Panc1 (cell line): Measurements from ENCODE around the gene GRIN1.

ENCODE experiments used
- CTCF ChIP-seq: fragments of 450-650 bp; IDR thresholded peaks from 2 replicates; pipeline ENCODE4 v1.5.1; 2017; ENCODE audit warnings: mild to moderate bottlenecking
- SIN3A ChIP-seq: IDR thresholded peaks from 2 replicates; pipeline ENCODE4 v1.6.1; 2012; ENCODE audit warnings: low read depth, mild to moderate bottlenecking, low read length, moderate library complexity, borderline replicate concordance; ENCODE audit not compliant: insufficient read depth

GRCh38 chr9:137148661-137149060, 9.7 kb downstream of the GRIN1 start:
- TF ChIP-seq CTCF = no peak
- TF ChIP-seq SIN3A = no peak
